Measurements from ENCODE around the gene MGA. TPM values are rescaled to one million over a fixed set of nuclear protein-coding genes. Genes with fewer than 3 reads are reported as not detected.

The MGA gene
- total and polyA plus RNA-seq, 4 donors: 2.7 to 86.2 (median 14.1) TPM

GRCh38 chr15:41634072-41634626 is 26.1 kb upstream of the MGA start:
- H3K36me3 ChIP-seq (ENCODE audit: control insufficient read depth in 4 of 4, insufficient read depth in 4 of 4, low read length in 4 of 4): no peaks in the 10 kb centered on the region
- no peaks in the 10 kb centered on the region for H3K9me3 ChIP-seq (ENCODE audit: control insufficient read depth in 4 of 4, insufficient read depth in 3 of 4, low read length in 3 of 4)
- 41 to 61% methylated on average over 1 of the region's 1 CpG for WGBS, 2 donors
- H3K4me3 ChIP-seq: no peak overlapping the region
- ATAC-seq (ENCODE audit: insufficient read depth, low FRiP score) (no peak), DNase-seq (no peak)
- H3K9ac ChIP-seq (ENCODE audit: insufficient read depth in 1 of 2, low read length in 2 of 2): no peak overlapping the region
- no peak for TF ChIP-seq CTCF (IDR thresholded peaks at IDR 0.05; ENCODE audit: control extremely low read depth, extremely low read depth)
- H3K27ac ChIP-seq (ENCODE audit: low read depth in 1 of 2, low read length in 1 of 2): no peak overlapping the region
- H3K4me1 ChIP-seq (ENCODE audit: control insufficient read depth in 5 of 5, insufficient read depth in 5 of 5, low read length in 5 of 5): peaks cover 0 to 21% (median 0%) of the 10 kb centered on the region in 5 donors
- no peaks in the 10 kb centered on the region for H3K27me3 ChIP-seq (ENCODE audit: control insufficient read depth in 3 of 3, insufficient read depth in 3 of 3, low read length in 2 of 3)

- no peaks in the 10 kb centered on the region for H3K9me3 ChIP-seq (ENCODE audit: control insufficient read depth in 4 of 4, insufficient read depth in 3 of 4, low read length in 3 of 4)
- H3K4me1 ChIP-seq (ENCODE audit: control insufficient read depth in 5 of 5, insufficient read depth in 5 of 5, low read length in 5 of 5): peaks cover 0 to 9% (median 0%) of the 10 kb centered on the region in 5 donors
- 91 to 92% methylated on average over 2 of the region's 2 CpGs for WGBS, 2 donors
- no peak overlapping the region for H3K27ac ChIP-seq (ENCODE audit: low read depth in 1 of 2, low read length in 1 of 2)
- no peak overlapping the region for H3K9ac ChIP-seq (ENCODE audit: insufficient read depth in 1 of 2, low read length in 2 of 2)
- H3K4me3 ChIP-seq: no peak overlapping the region
- TF ChIP-seq CTCF (IDR thresholded peaks at IDR 0.05; ENCODE audit: control extremely low read depth, extremely low read depth): no peak
- DNase-seq (no peak), ATAC-seq (ENCODE audit: insufficient read depth, low FRiP score) (no peak)
- H3K36me3 ChIP-seq (ENCODE audit: control insufficient read depth in 4 of 4, insufficient read depth in 4 of 4, low read length in 4 of 4): no peaks in the 10 kb centered on the region
- H3K27me3 ChIP-seq (ENCODE audit: control insufficient read depth in 3 of 3, insufficient read depth in 3 of 3, low read length in 2 of 3): no peaks in the 10 kb centered on the region
Observed at GRCh38 chr15:41637086-41637485, 23.1 kb upstream of the MGA start.

GRCh38 chr15:41640985-41641384 is 19.2 kb upstream of the MGA start:
- Histone ChIP-seq H3K27ac (ENCODE audit: low read depth in 1 of 2, low read length in 1 of 2) (no peak overlapping the region), H3K27me3 (ENCODE audit: control insufficient read depth in 3 of 3, insufficient read depth in 3 of 3, low read length in 2 of 3) (no peaks in the 10 kb centered on the region), H3K36me3 (ENCODE audit: control insufficient read depth in 4 of 4, insufficient read depth in 4 of 4, low read length in 4 of 4) (no peaks in the 10 kb centered on the region), H3K9me3 (ENCODE audit: control insufficient read depth in 4 of 4, insufficient read depth in 3 of 4, low read length in 3 of 4) (no peaks in the 10 kb centered on the region), H3K4me3 (no peak overlapping the region), H3K4me1 (ENCODE audit: control insufficient read depth in 5 of 5, insufficient read depth in 5 of 5, low read length in 5 of 5) (no peaks in the 10 kb centered on the region), H3K9ac (ENCODE audit: insufficient read depth in 1 of 2, low read length in 2 of 2) (no peak overlapping the region)
- 98 to 100% methylated on average over 1 of the region's 1 CpG for WGBS, 2 donors
- DNase-seq: no peak
- no peak for TF ChIP-seq CTCF (IDR thresholded peaks at IDR 0.05; ENCODE audit: control extremely low read depth, extremely low read depth)
- ATAC-seq (ENCODE audit: insufficient read depth, low FRiP score): no peak

GRCh38 chr15:41647262-41647661 is 12.9 kb upstream of the MGA start:
- Histone ChIP-seq H3K4me1 (ENCODE audit: control insufficient read depth in 5 of 5, insufficient read depth in 5 of 5, low read length in 5 of 5) (no peaks in the 10 kb centered on the region), H3K9ac (ENCODE audit: insufficient read depth in 1 of 2, low read length in 2 of 2) (no peak overlapping the region), H3K36me3 (ENCODE audit: control insufficient read depth in 4 of 4, insufficient read depth in 4 of 4, low read length in 4 of 4) (no peaks in the 10 kb centered on the region), H3K4me3 (no peak overlapping the region), H3K27me3 (ENCODE audit: control insufficient read depth in 3 of 3, insufficient read depth in 3 of 3, low read length in 2 of 3) (no peaks in the 10 kb centered on the region), H3K27ac (ENCODE audit: low read depth in 1 of 2, low read length in 1 of 2) (no peak overlapping the region), H3K9me3 (ENCODE audit: control insufficient read depth in 4 of 4, insufficient read depth in 3 of 4, low read length in 3 of 4) (no peaks in the 10 kb centered on the region)
- DNase-seq (no peak), ATAC-seq (ENCODE audit: insufficient read depth, low FRiP score) (no peak)
- TF ChIP-seq CTCF (IDR thresholded peaks at IDR 0.05; ENCODE audit: control extremely low read depth, extremely low read depth): no peak

Measured in lung (tissue), 12 donors.